K562 (cell line): Measurements from ENCODE around the gene HPS4.

Experiments
- ZNF609 ChIP-seq: sonication (generic); formaldehyde crosslinking; IDR thresholded peaks from 2 replicates; pipeline ENCODE4 v1.8.1; 2023; ENCODE audit warnings: missing genetic modification reagents, mild to moderate bottlenecking, borderline replicate concordance
- TF ChIP-seq, protein P1 (sequence below): sonication (generic); formaldehyde crosslinking; IDR thresholded peaks from 2 replicates; pipeline ENCODE4 v1.5.0; 2020; ENCODE audit warnings: missing genetic modification reagents

GRCh38 chr22:26414347-26414746, 69.2 kb downstream of the HPS4 start:
- TF ChIP-seq, protein P1, sequence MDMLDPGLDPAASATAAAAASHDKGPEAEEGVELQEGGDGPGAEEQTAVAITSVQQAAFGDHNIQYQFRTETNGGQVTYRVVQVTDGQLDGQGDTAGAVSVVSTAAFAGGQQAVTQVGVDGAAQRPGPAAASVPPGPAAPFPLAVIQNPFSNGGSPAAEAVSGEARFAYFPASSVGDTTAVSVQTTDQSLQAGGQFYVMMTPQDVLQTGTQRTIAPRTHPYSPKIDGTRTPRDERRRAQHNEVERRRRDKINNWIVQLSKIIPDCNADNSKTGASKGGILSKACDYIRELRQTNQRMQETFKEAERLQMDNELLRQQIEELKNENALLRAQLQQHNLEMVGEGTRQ (CRISPR knock-in tag) = no peak
- no peak for TF ChIP-seq ZNF609 (CRISPR knock-in tag)
